Mucosa of rectum (tissue), 2 donors: ENCODE data around the gene VKORC1L1.
"Not testable (repeated sequence)": the region's sequence is repeated elsewhere in the genome, so short reads cannot be mapped to it uniquely, and the experiment has no call there.

Experiments used
- H3K27ac ChIP-seq, 2 donors: one replicate each; pipeline ENCODE4 v1.7.0; 2013; ENCODE audit warnings: inconsistent platforms in 2 of 2, low read depth in 2 of 2, low read length in 2 of 2
- H3K27me3 ChIP-seq, 2 donors: one replicate each; pipeline ENCODE4 v1.7.0; 2013; ENCODE audit warnings: low read length in 2 of 2; ENCODE audit not compliant: control insufficient read depth in 2 of 2, insufficient read depth in 2 of 2
- H3K36me3 ChIP-seq, 2 donors: one replicate each; pipeline ENCODE4 v1.7.0; 2013; ENCODE audit warnings: low read length in 2 of 2; ENCODE audit not compliant: control insufficient read depth in 2 of 2, insufficient read depth in 2 of 2
- H3K4me1 ChIP-seq, 2 donors: one replicate each; pipeline ENCODE4 v1.7.0; 2013; ENCODE audit warnings: low read length in 2 of 2, mild to moderate bottlenecking in 1 of 2; ENCODE audit not compliant: control insufficient read depth in 2 of 2, insufficient read depth in 2 of 2
- H3K4me3 ChIP-seq, 2 donors: one replicate each; pipeline ENCODE4 v1.7.0; 2013; ENCODE audit warnings: low read length in 2 of 2
- H3K9ac ChIP-seq, 2 donors: one replicate each; pipeline ENCODE4 v1.7.0; 2013; ENCODE audit warnings: low read length in 2 of 2, low read depth in 1 of 2, mild to moderate bottlenecking in 1 of 2
- H3K9me3 ChIP-seq, 2 donors: one replicate each; pipeline ENCODE4 v1.7.0; 2013; ENCODE audit warnings: low read length in 2 of 2; ENCODE audit not compliant: control insufficient read depth in 2 of 2
- donor health status: healthy.
- donor health status: Normal muscosa, but diverticular disease.

VKORC1L1 gene

GRCh38 chr7:65880242-65880641, 7.4 kb downstream of the VKORC1L1 start:
- not testable (repeated sequence) for H3K9ac ChIP-seq, H3K27me3 ChIP-seq, H3K9me3 ChIP-seq, H3K36me3 ChIP-seq, H3K4me3 ChIP-seq, H3K4me1 ChIP-seq
- H3K27ac ChIP-seq = peak overlapping the region in 1 of 2 donors; percentile 58

- not testable (repeated sequence) for H3K9ac ChIP-seq, H3K4me3 ChIP-seq, H3K27me3 ChIP-seq, H3K4me1 ChIP-seq, H3K27ac ChIP-seq, H3K36me3 ChIP-seq, H3K9me3 ChIP-seq
These were observed 12.1 kb downstream of the VKORC1L1 start for GRCh38 chr7:65884983-65885382.

- H3K9me3 ChIP-seq, H3K27ac ChIP-seq, H3K9ac ChIP-seq, H3K27me3 ChIP-seq, H3K4me3 ChIP-seq, H3K36me3 ChIP-seq, H3K4me1 ChIP-seq: not testable (repeated sequence)
These were observed 12.7 kb downstream of the VKORC1L1 start for GRCh38 chr7:65885533-65885932.

GRCh38 chr7:65888434-65889156, 15.7 kb downstream of the VKORC1L1 start:
- H3K27ac ChIP-seq, H3K4me3 ChIP-seq, H3K4me1 ChIP-seq, H3K9ac ChIP-seq, H3K27me3 ChIP-seq, H3K9me3 ChIP-seq, H3K36me3 ChIP-seq: not testable (repeated sequence)

GRCh38 chr7:65889722-65890121, 16.8 kb downstream of the VKORC1L1 start:
- H3K4me1 ChIP-seq, H3K9ac ChIP-seq: not testable (repeated sequence)

GRCh38 chr7:65892161-65892560, 19.3 kb downstream of the VKORC1L1 start:
- Histone ChIP-seq H3K9ac (no peak overlapping the region), H3K27ac (no peak overlapping the region), H3K9me3 (no peaks in the 10 kb centered on the region), H3K27me3 (no peaks in the 10 kb centered on the region), H3K36me3 (no peaks in the 10 kb centered on the region), H3K4me3 (no peak overlapping the region), H3K4me1 (no peaks in the 10 kb centered on the region)

More at GRCh38 chr7:65889722-65890121, 16.8 kb downstream of the VKORC1L1 start:
- not testable (repeated sequence) for H3K36me3 ChIP-seq, H3K4me3 ChIP-seq, H3K27ac ChIP-seq, H3K27me3 ChIP-seq, H3K9me3 ChIP-seq

- Histone ChIP-seq H3K27me3 (no peaks in the 10 kb centered on the region), H3K27ac (no peak overlapping the region), H3K4me1 (no peaks in the 10 kb centered on the region), H3K9me3 (no peaks in the 10 kb centered on the region), H3K4me3 (no peak overlapping the region), H3K36me3 (no peaks in the 10 kb centered on the region), H3K9ac (no peak overlapping the region)
These were observed 20.0 kb downstream of the VKORC1L1 start for GRCh38 chr7:65892835-65893234.

- H3K9me3 ChIP-seq = no peaks in the 10 kb centered on the region
- no peak overlapping the region for H3K9ac ChIP-seq
These were observed 23.5 kb downstream of the VKORC1L1 start for GRCh38 chr7:65896279-65896870.

GRCh38 chr7:65897289-65897688, 24.4 kb downstream of the VKORC1L1 start:
- not testable (repeated sequence) for H3K9ac ChIP-seq, H3K4me3 ChIP-seq, H3K36me3 ChIP-seq, H3K9me3 ChIP-seq, H3K27me3 ChIP-seq, H3K27ac ChIP-seq, H3K4me1 ChIP-seq

More at GRCh38 chr7:65896279-65896870, 23.5 kb downstream of the VKORC1L1 start:
- Histone ChIP-seq H3K4me3 (no peak overlapping the region), H3K27me3 (no peaks in the 10 kb centered on the region), H3K36me3 (no peaks in the 10 kb centered on the region), H3K27ac (no peak overlapping the region), H3K4me1 (no peaks in the 10 kb centered on the region)

GRCh38 chr7:65898677-65899447, 26.0 kb downstream of the VKORC1L1 start:
- not testable (repeated sequence) for H3K4me3 ChIP-seq, H3K9ac ChIP-seq, H3K9me3 ChIP-seq, H3K27me3 ChIP-seq, H3K4me1 ChIP-seq, H3K27ac ChIP-seq, H3K36me3 ChIP-seq
